ENCODE data around the gene RASGRF2.

Gene RASGRF2

GRCh38 chr5:81238460-81238859, 278.3 kb downstream of the RASGRF2 start:
- Mint-ChIP-seq H3K36me3 (ENCODE audit: low read depth) (peaks cover 33% of the 10 kb centered on the region), H3K27ac (no peak overlapping the region), H3K4me1 (peaks cover 51% of the 10 kb centered on the region), H3K27me3 (ENCODE audit: low read depth, poor library complexity) (no peaks in the 10 kb centered on the region), H3K4me3 (no peak overlapping the region), H3K9me3 (no peaks in the 10 kb centered on the region)
- no peak for DNase-seq
- no peak for TF ChIP-seq CTCF (IDR thresholded peaks at IDR 0.05)

GRCh38 chr5:81239613-81240012, 279.4 kb downstream of the RASGRF2 start:
- H3K27me3 Mint-ChIP-seq (ENCODE audit: low read depth, poor library complexity), result no peaks in the 10 kb centered on the region
- DNase-seq, result no peak
- TF ChIP-seq CTCF (IDR thresholded peaks at IDR 0.05), result no peak
- H3K4me1 Mint-ChIP-seq, result peaks cover 39% of the 10 kb centered on the region
- H3K27ac Mint-ChIP-seq, result no peak overlapping the region
- H3K9me3 Mint-ChIP-seq, result no peaks in the 10 kb centered on the region
- H3K36me3 Mint-ChIP-seq (ENCODE audit: low read depth), result peaks cover 33% of the 10 kb centered on the region
- H3K4me3 Mint-ChIP-seq, result no peak overlapping the region

GRCh38 chr5:81241001-81241400, 280.8 kb downstream of the RASGRF2 start:
- Mint-ChIP-seq H3K27ac (no peak overlapping the region), H3K4me1 (peaks cover 30% of the 10 kb centered on the region), H3K9me3 (no peaks in the 10 kb centered on the region), H3K27me3 (ENCODE audit: low read depth, poor library complexity) (no peaks in the 10 kb centered on the region), H3K4me3 (no peak overlapping the region), H3K36me3 (ENCODE audit: low read depth) (peaks cover 28% of the 10 kb centered on the region)
- DNase-seq, result no peak
- TF ChIP-seq CTCF (IDR thresholded peaks at IDR 0.05), result no peak

GRCh38 chr5:81241961-81242648, 281.9 kb downstream of the RASGRF2 start:
- Mint-ChIP-seq H3K27me3 (ENCODE audit: low read depth, poor library complexity) (no peaks in the 10 kb centered on the region), H3K9me3 (no peaks in the 10 kb centered on the region), H3K4me3 (no peak overlapping the region), H3K27ac (no peak overlapping the region), H3K4me1 (peaks cover 41% of the 10 kb centered on the region), H3K36me3 (ENCODE audit: low read depth) (peaks cover 19% of the 10 kb centered on the region)
- no peak for TF ChIP-seq CTCF (IDR thresholded peaks at IDR 0.05)
- no peak for DNase-seq

- H3K9me3 Mint-ChIP-seq, result no peaks in the 10 kb centered on the region
- peaks cover 46% of the 10 kb centered on the region for H3K4me1 Mint-ChIP-seq
- DNase-seq, result no peak
- no peak overlapping the region for H3K4me3 Mint-ChIP-seq
- no peak for TF ChIP-seq CTCF (IDR thresholded peaks at IDR 0.05)
- H3K27ac Mint-ChIP-seq, result peak overlapping the region; percentile 23
- H3K27me3 Mint-ChIP-seq (ENCODE audit: low read depth, poor library complexity), result no peaks in the 10 kb centered on the region
- H3K36me3 Mint-ChIP-seq (ENCODE audit: low read depth), result peaks cover 17% of the 10 kb centered on the region
Measured at GRCh38 chr5:81242906-81243436, 282.8 kb downstream of the RASGRF2 start.

- Mint-ChIP-seq H3K9me3 (no peaks in the 10 kb centered on the region), H3K36me3 (ENCODE audit: low read depth) (peaks cover 14% of the 10 kb centered on the region), H3K27ac (no peak overlapping the region), H3K4me3 (no peak overlapping the region), H3K27me3 (ENCODE audit: low read depth, poor library complexity) (no peaks in the 10 kb centered on the region), H3K4me1 (peaks cover 52% of the 10 kb centered on the region)
- TF ChIP-seq CTCF (IDR thresholded peaks at IDR 0.05), result no peak
- DNase-seq, result no peak
Measured at GRCh38 chr5:81244451-81244850, 284.3 kb downstream of the RASGRF2 start.

Measured in nephron progenitor cell (in vitro differentiated cells).